ENCODE measurements around the gene RCSD1.

- TF ChIP-seq POLR2A (IDR thresholded peaks at IDR 0.05; ENCODE audit: low read depth, low read length) = no peak
- no peak for TF ChIP-seq TAF1 (IDR thresholded peaks at IDR 0.05; ENCODE audit: low read depth, low read length)
These were observed 1.1 kb upstream of the RCSD1 start for GRCh38 chr1:167628741-167629515.

Data from GM12891 (cell line).